ENCODE data around the gene SLC44A1. TPM values are rescaled to one million over a fixed set of nuclear protein-coding genes. Genes with fewer than 3 reads are reported as not detected.

The SLC44A1 gene
- total and polyA plus RNA-seq, 2 of the 13 experiments (the other 11 are each of a cell fraction or from before 2014, with no cell fraction given), result 21.4 to 40.8 TPM

DNA sequence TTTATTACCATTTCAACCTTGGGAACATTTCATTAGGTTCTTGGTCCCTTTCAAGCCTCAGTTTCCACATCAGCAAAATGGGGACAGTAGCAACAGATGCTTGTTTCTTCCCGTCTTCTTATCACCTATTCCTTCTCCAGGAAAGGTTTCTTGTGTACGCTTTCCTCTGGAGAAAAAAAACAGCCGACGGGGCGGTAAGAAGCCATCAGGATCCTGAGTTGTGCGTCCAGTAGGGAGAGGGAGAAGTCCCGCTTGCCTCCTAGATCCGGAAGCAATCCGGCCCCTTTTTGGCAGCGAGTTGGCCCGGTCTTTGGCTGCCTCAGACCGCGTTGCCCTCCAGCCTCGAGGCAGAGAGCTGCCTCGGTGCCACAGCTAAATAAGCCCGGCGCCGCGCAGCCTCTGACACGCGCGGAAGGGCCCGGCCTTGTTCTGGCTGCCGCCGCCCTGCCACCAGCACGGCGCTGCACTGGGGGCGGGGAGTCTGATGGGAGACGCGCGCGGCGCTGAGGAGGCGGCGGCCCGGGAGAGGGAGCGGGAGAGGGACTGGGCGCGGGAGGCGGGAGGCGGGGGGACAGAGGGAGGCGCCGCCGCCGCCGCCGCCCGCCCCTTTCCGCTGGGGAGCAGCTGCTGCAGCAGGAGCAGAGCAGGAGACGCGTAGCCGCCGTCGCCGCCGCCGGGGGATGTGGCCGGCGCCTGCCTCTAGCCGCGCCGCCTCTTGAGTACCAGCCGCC is at the start of gene SLC44A1 (continued):
- TF ChIP-seq ZFP1 (CRISPR knock-in tag; IDR thresholded peaks at IDR 0.05) (peak; percentile 90; the same call in 1 of the 2 replicates), ERF (CRISPR knock-in tag; IDR thresholded peaks at IDR 0.05) (peak; percentile 92), ZNF275 (CRISPR knock-in tag; IDR thresholded peaks at IDR 0.05; ENCODE audit: borderline replicate concordance) (peak; percentile 91; the same call in 1 of the 2 replicates), ZNF577 (CRISPR knock-in tag; IDR thresholded peaks at IDR 0.05; ENCODE audit: borderline replicate concordance, low read depth) (no peak), HNRNPUL1 (IDR thresholded peaks at IDR 0.05; ENCODE audit: low read depth, low read length) (no peak), ZNF766 (CRISPR knock-in tag; IDR thresholded peaks at IDR 0.05; ENCODE audit: borderline replicate concordance) (peak; percentile 89), MBNL3 (CRISPR knock-in tag; conservative IDR thresholded peaks at IDR 0.05) (no peak), TP53 (CRISPR knock-in tag; conservative IDR thresholded peaks at IDR 0.05) (peak; percentile 85; the same call in 1 of the 2 replicates), BCLAF1 (IDR thresholded peaks at IDR 0.05) (no peak)
- TF ChIP-seq, protein P1, sequence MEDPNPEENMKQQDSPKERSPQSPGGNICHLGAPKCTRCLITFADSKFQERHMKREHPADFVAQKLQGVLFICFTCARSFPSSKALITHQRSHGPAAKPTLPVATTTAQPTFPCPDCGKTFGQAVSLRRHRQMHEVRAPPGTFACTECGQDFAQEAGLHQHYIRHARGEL (CRISPR knock-in tag; IDR thresholded peaks at IDR 0.05), result no peak
- TF ChIP-seq, protein P2, sequence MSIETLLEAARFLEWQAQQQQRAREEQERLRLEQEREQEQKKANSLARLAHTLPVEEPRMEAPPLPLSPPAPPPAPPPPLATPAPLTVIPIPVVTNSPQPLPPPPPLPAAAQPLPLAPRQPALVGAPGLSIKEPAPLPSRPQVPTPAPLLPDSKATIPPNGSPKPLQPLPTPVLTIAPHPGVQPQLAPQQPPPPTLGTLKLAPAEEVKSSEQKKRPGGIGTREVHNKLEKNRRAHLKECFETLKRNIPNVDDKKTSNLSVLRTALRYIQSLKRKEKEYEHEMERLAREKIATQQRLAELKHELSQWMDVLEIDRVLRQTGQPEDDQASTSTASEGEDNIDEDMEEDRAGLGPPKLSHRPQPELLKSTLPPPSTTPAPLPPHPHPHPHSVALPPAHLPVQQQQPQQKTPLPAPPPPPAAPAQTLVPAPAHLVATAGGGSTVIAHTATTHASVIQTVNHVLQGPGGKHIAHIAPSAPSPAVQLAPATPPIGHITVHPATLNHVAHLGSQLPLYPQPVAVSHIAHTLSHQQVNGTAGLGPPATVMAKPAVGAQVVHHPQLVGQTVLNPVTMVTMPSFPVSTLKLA (IDR thresholded peaks at IDR 0.05), result peak; percentile 20; the same call in 1 of the 2 replicates
- TF ChIP-seq, protein P3, sequence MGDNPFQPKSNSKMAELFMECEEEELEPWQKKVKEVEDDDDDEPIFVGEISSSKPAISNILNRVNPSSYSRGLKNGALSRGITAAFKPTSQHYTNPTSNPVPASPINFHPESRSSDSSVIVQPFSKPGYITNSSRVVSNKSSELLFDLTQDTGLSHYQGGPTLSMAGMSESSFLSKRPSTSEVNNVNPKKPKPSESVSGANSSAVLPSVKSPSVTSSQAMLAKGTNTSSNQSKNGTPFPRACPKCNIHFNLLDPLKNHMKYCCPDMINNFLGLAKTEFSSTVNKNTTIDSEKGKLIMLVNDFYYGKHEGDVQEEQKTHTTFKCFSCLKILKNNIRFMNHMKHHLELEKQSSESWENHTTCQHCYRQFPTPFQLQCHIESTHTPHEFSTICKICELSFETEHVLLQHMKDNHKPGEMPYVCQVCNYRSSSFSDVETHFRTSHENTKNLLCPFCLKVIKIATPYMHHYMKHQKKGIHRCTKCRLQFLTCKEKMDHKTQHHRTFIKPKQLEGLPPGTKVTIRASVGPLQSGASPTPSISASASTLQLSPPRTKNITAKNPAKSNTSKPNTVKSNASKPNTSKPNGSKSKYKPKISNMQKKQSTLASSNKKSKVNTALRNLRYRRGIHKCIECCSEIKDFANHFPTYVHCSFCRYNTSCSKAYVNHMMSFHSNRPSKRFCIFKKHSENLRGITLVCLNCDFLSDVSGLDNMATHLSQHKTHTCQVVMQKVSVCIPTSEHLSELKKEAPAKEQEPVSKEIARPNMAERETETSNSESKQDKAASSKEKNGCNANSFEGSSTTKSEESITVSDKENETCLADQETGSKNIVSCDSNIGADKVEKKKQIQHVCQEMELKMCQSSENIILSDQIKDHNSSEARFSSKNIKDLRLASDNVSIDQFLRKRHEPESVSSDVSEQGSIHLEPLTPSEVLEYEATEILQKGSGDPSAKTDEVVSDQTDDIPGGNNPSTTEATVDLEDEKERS (CRISPR knock-in tag; IDR thresholded peaks at IDR 0.05), result peak; percentile 86; the same call in 1 of the 2 replicates
- TF ChIP-seq, protein P4, sequence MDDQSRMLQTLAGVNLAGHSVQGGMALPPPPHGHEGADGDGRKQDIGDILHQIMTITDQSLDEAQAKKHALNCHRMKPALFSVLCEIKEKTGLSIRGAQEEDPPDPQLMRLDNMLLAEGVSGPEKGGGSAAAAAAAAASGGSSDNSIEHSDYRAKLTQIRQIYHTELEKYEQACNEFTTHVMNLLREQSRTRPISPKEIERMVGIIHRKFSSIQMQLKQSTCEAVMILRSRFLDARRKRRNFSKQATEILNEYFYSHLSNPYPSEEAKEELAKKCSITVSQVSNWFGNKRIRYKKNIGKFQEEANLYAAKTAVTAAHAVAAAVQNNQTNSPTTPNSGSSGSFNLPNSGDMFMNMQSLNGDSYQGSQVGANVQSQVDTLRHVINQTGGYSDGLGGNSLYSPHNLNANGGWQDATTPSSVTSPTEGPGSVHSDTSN (CRISPR knock-in tag; IDR thresholded peaks at IDR 0.05; ENCODE audit: borderline replicate concordance), result no peak
- TF ChIP-seq, protein P5, sequence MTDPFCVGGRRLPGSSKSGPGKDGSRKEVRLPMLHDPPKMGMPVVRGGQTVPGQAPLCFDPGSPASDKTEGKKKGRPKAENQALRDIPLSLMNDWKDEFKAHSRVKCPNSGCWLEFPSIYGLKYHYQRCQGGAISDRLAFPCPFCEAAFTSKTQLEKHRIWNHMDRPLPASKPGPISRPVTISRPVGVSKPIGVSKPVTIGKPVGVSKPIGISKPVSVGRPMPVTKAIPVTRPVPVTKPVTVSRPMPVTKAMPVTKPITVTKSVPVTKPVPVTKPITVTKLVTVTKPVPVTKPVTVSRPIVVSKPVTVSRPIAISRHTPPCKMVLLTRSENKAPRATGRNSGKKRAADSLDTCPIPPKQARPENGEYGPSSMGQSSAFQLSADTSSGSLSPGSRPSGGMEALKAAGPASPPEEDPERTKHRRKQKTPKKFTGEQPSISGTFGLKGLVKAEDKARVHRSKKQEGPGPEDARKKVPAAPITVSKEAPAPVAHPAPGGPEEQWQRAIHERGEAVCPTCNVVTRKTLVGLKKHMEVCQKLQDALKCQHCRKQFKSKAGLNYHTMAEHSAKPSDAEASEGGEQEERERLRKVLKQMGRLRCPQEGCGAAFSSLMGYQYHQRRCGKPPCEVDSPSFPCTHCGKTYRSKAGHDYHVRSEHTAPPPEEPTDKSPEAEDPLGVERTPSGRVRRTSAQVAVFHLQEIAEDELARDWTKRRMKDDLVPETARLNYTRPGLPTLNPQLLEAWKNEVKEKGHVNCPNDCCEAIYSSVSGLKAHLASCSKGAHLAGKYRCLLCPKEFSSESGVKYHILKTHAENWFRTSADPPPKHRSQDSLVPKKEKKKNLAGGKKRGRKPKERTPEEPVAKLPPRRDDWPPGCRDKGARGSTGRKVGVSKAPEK (CRISPR knock-in tag; IDR thresholded peaks at IDR 0.05; ENCODE audit: borderline replicate concordance), result peak; percentile 95
